A549 (cell line): Measurements from ENCODE around the gene NINL. TPM values are rescaled to one million over a fixed set of nuclear protein-coding genes. Genes with fewer than 3 reads are reported as not detected.

Experiments
- ATAC-seq, 2 experiments: fragments of 200-7000 bp in 1 of 2; fragments of >200 bp in 1 of 2; cut with Nextera tagmentation in 1 of 2; cut with Tn5 transposase in 1 of 2; 3 replicates each; pipeline versions ENCODE4 v1.8.0 to v1.9.1; 2018 to 2020; ENCODE audit warnings: mild to moderate bottlenecking in 1 of 2, moderate library complexity in 1 of 2
- CTCF ChIA-PET: fragments of 300-600 bp; sonication (Branson Sonifier 250); formaldehyde crosslinking; extraction: SDS; loops from one replicate; lab custom pipeline; 2021; ENCODE audit warnings: antibody characterized with exemption, inconsistent platforms; lab: Yijun Ruan, JAX
- POLR2A ChIA-PET: fragments of 350-600 bp; formaldehyde crosslinking; extraction: SDS; loops from one replicate; lab custom pipeline; 2021; ENCODE audit warnings: antibody characterized with exemption, inconsistent platforms; lab: Yijun Ruan, JAX
- DNase-seq, 2 experiments: peaks; one replicate each; pipeline versions ENCODE4 v3.0.0 to v3.0.0-alpha.2; 2011 to 2016; ENCODE audit warnings: low read depth in 1 of 2, low spot score in 1 of 2
- FAIRE-seq: peaks from 2 replicates; lab custom pipeline; 2011; peaks lifted over from hg19 to GRCh38; lab: Jason Lieb, UNC
- H3K27ac ChIP-seq, 2 experiments: fragments of >200 bp; sonication (Bioruptor Twin); formaldehyde crosslinking; 3 replicates each; pipeline ENCODE4 v1.5.1; 2016 to 2017
- H3K4me1 ChIP-seq: fragments of >200 bp; sonication (Bioruptor Twin); formaldehyde crosslinking; 3 replicates; pipeline ENCODE4 v1.6.1; 2016
- H3K4me2 ChIP-seq: fragments of >200 bp; sonication (Bioruptor Twin); formaldehyde crosslinking; 3 replicates; pipeline ENCODE4 v1.6.1; 2016
- H3K4me3 ChIP-seq: fragments of >200 bp; sonication (Bioruptor Twin); formaldehyde crosslinking; 3 replicates; pipeline ENCODE4 v1.5.1; 2016
- H3K9me3 ChIP-seq: fragments of >200 bp; sonication (Bioruptor Twin); formaldehyde crosslinking; 3 replicates; pipeline ENCODE4 v1.6.1; 2016
- BHLHE40 ChIP-seq: IDR thresholded peaks from 2 replicates; pipeline ENCODE4 v1.6.1; 2012; ENCODE audit warnings: low read depth, low read length, inconsistent platforms
- CEBPB ChIP-seq, 2 experiments: fragments of >200 bp in 1 of 2; sonication (Bioruptor Twin) in 1 of 2; formaldehyde crosslinking in 1 of 2; IDR thresholded peaks; 2 replicates each; pipeline ENCODE4 v1.6.1; 2012 to 2016
- CTCF ChIP-seq: fragments of >200 bp; sonication (Bioruptor Twin); formaldehyde crosslinking; IDR thresholded peaks from 3 replicates; pipeline ENCODE4 v1.5.1; 2016
- E2F6 ChIP-seq: IDR thresholded peaks from 2 replicates; pipeline ENCODE4 v1.6.1; 2012; ENCODE audit warnings: low read depth, borderline replicate concordance
- EHMT2 ChIP-seq: fragments of 200-600 bp; sonication (generic); IDR thresholded peaks from 2 replicates; pipeline ENCODE4 v1.6.1; 2016; ENCODE audit warnings: antibody characterized with exemption, low read depth, mild to moderate bottlenecking, moderate library complexity
- ELK1 ChIP-seq: fragments of 150-350 bp; IDR thresholded peaks from 2 replicates; pipeline ENCODE4 v1.6.1; 2014; ENCODE audit warnings: low read depth, mild to moderate bottlenecking, low read length
- EP300 ChIP-seq, 2 experiments: fragments of >200 bp; sonication (Bioruptor Twin); formaldehyde crosslinking; IDR thresholded peaks; 2 replicates in 1 of 2; 3 replicates in 1 of 2; pipeline ENCODE4 v1.6.1; 2016 to 2017
- ESRRA ChIP-seq: fragments of 150-350 bp; IDR thresholded peaks from 2 replicates; pipeline ENCODE4 v1.6.1; 2014; ENCODE audit warnings: mild to moderate bottlenecking, low read length, borderline replicate concordance
- FOSB ChIP-seq: fragments of 250-450 bp; sonication (Bioruptor Pico); IDR thresholded peaks from 2 replicates; pipeline ENCODE4 v1.5.0; 2020; ENCODE audit warnings: mild to moderate bottlenecking, moderate library complexity
- FOSL2 ChIP-seq, 2 experiments: fragments of 450-650 bp in 1 of 2; fragments of >200 bp in 1 of 2; sonication (Bioruptor Twin) in 1 of 2; formaldehyde crosslinking; IDR thresholded peaks; 2 replicates each; pipeline versions ENCODE4 v1.5.0 to v1.6.1; 2016 to 2020; ENCODE audit warnings: mild to moderate bottlenecking in 1 of 2, moderate library complexity in 1 of 2
- GATA3 ChIP-seq: IDR thresholded peaks from 2 replicates; pipeline ENCODE4 v1.6.1; 2012; ENCODE audit warnings: borderline replicate concordance
- HEYL ChIP-seq: fragments of 250-450 bp; sonication (Bioruptor Pico); IDR thresholded peaks from 2 replicates; pipeline ENCODE4 v1.8.0; 2021; ENCODE audit warnings: mild to moderate bottlenecking, moderate library complexity
- HMGXB4 ChIP-seq: fragments of 250-450 bp; sonication (Bioruptor Pico); IDR thresholded peaks from 2 replicates; pipeline ENCODE4 v1.5.0; 2021; ENCODE audit warnings: mild to moderate bottlenecking, moderate library complexity, borderline replicate concordance
- HOXA7 ChIP-seq: fragments of 250-450 bp; sonication (Bioruptor Pico); IDR thresholded peaks from 2 replicates; pipeline ENCODE4 v1.5.0; 2020; ENCODE audit warnings: mild to moderate bottlenecking, moderate library complexity
- HOXB13 ChIP-seq: fragments of 250-450 bp; sonication (Bioruptor Pico); IDR thresholded peaks from 2 replicates; pipeline ENCODE4 v1.5.0; 2020; ENCODE audit warnings: low read depth, mild to moderate bottlenecking, moderate library complexity
- JUN ChIP-seq, 2 experiments: fragments of >200 bp; sonication (Bioruptor Twin); formaldehyde crosslinking; IDR thresholded peaks; 2 replicates in 1 of 2; 3 replicates in 1 of 2; pipeline ENCODE4 v1.6.1; 2016 to 2017
- JUNB ChIP-seq: fragments of >200 bp; sonication (Bioruptor Twin); formaldehyde crosslinking; IDR thresholded peaks from 2 replicates; pipeline ENCODE4 v1.6.1; 2016
- KDM1A ChIP-seq: fragments of 200-600 bp; sonication (generic); IDR thresholded peaks from 2 replicates; pipeline ENCODE4 v1.6.1; 2016; ENCODE audit warnings: low read depth, mild to moderate bottlenecking
- MAFK ChIP-seq: fragments of 450-650 bp; IDR thresholded peaks from 2 replicates; pipeline ENCODE4 v1.6.1; 2014; ENCODE audit not compliant: partially characterized antibody
- NR3C1 ChIP-seq: fragments of >200 bp; sonication (Bioruptor Twin); formaldehyde crosslinking; IDR thresholded peaks from 3 replicates; pipeline ENCODE4 v1.6.1; 2017
- PBX3 ChIP-seq: IDR thresholded peaks from 2 replicates; pipeline ENCODE4 v1.6.1; 2012
- POLR2A ChIP-seq: IDR thresholded peaks from 2 replicates; pipeline ENCODE4 v1.6.1; 2012; ENCODE audit warnings: mild to moderate bottlenecking, low read length
- RAD21 ChIP-seq, 2 experiments: fragments of >200 bp in 1 of 2; sonication (Bioruptor Twin) in 1 of 2; formaldehyde crosslinking in 1 of 2; IDR thresholded peaks in 1 of 2; conservative IDR thresholded peaks in 1 of 2; 2 replicates in 1 of 2; 3 replicates in 1 of 2; pipeline ENCODE4 v1.6.1; 2012 to 2018; ENCODE audit warnings: inconsistent platforms in 1 of 2
- RARB ChIP-seq: fragments of 250-450 bp; sonication (Bioruptor Pico); IDR thresholded peaks from 2 replicates; pipeline ENCODE4 v1.8.0; 2021; ENCODE audit warnings: mild to moderate bottlenecking, moderate library complexity
- RCOR1 ChIP-seq: fragments of 150-350 bp; IDR thresholded peaks from 2 replicates; pipeline ENCODE4 v1.6.1; 2014; ENCODE audit warnings: antibody characterized with exemption, low read length, low read depth
- RFX5 ChIP-seq: fragments of 450-650 bp; IDR thresholded peaks from 2 replicates; pipeline ENCODE4 v1.7.1; 2014; ENCODE audit warnings: antibody characterized with exemption, mild to moderate bottlenecking, moderate library complexity
- USF2 ChIP-seq: fragments of 450-650 bp; IDR thresholded peaks from 2 replicates; pipeline ENCODE4 v1.6.1; 2014; ENCODE audit warnings: antibody characterized with exemption
- ZFP36 ChIP-seq: fragments of 450-650 bp; IDR thresholded peaks from 2 replicates; pipeline ENCODE4 v1.6.1; 2014; ENCODE audit warnings: borderline replicate concordance; ENCODE audit not compliant: partially characterized antibody
- ZNF302 ChIP-seq: fragments of 250-450 bp; sonication (Bioruptor Pico); IDR thresholded peaks from 2 replicates; pipeline ENCODE4 v1.9.0; 2021; ENCODE audit warnings: inconsistent platforms, mild to moderate bottlenecking, moderate library complexity
- WGBS: methylation state at CpG from one replicate; pipeline ENCODE4 v1.1.6; 2017; ENCODE audit errors: missing lambda C conversion rate; 5-methylcytosine and 5-hydroxymethylcytosine counted together
- polyA plus RNA-seq, 4 experiments: library from polyadenylated mRNA; depleted of rRNA in 3 of 4; stranded (reverse); fragments of >200 nt; fragmentation: RNase III in 1 of 4; extraction: RNeasy Plus Mini Kit Qiagen cat#74134 plus additional on column Dnase treatment in 1 of 4; gene quantifications; 2 replicates in 3 of 4; 3 replicates in 1 of 4; pipeline ENCODE4 v1.2.3, GENCODE V29; 2011 to 2017

Gene NINL
- polyA plus RNA-seq, 2 of the 4 experiments (the other 2 are of a cell fraction), result 20.2 to 22.4 TPM

- DNase-seq, result no peak
- CTCF ChIA-PET, result interaction anchor here (0.9 kb wide), 1 partner anchor 9 kb away, joined by 3 read pairs; no protein-coding TSS in a partner anchor
- ATAC-seq, result no peak
- H3K4me3 ChIP-seq, result no peak overlapping the region
- no peak for TF ChIP-seq KDM1A
- no peak for TF ChIP-seq MAFK
- no peak for TF ChIP-seq HEYL
- TF ChIP-seq PBX3, result no peak
- no peak for TF ChIP-seq FOSB (CRISPR knock-in tag)
- no peak for TF ChIP-seq RARB (CRISPR knock-in tag)
- TF ChIP-seq RCOR1, result no peak
- no peak for TF ChIP-seq EHMT2
- no peak for TF ChIP-seq FOSL2 (IDR thresholded peaks at IDR 0.05)
- TF ChIP-seq FOSL2 (CRISPR knock-in tag; IDR thresholded peaks at IDR 0.05), result no peak
- no peak for TF ChIP-seq HMGXB4 (CRISPR knock-in tag)
- no peak for TF ChIP-seq ZNF302 (CRISPR knock-in tag)
- TF ChIP-seq NR3C1, result no peak
- TF ChIP-seq RFX5, result no peak
- TF ChIP-seq ESRRA, result no peak
- TF ChIP-seq HOXB13 (CRISPR knock-in tag), result no peak
- TF ChIP-seq CTCF, result no peak
- TF ChIP-seq, all 56 proteins: peak for 0
- Histone ChIP-seq H3K4me1 (peaks cover 14% of the 10 kb centered on the region; the same call in 2 of the 3 replicates), H3K9me3 (no peaks in the 10 kb centered on the region), H3K4me2 (no peak overlapping the region), H3K27ac (no peak overlapping the region)
- POLR2A ChIA-PET, result no interaction called here
- no peak for FAIRE-seq
- 95% methylated on average over 6 of the region's 6 CpGs for WGBS
Observed at GRCh38 chr20:25535762-25536161, 49.6 kb downstream of the NINL start.

- no peak overlapping the region for H3K4me3 ChIP-seq
- peak; percentile 23 for FAIRE-seq
- H3K27ac ChIP-seq, result no peak overlapping the region
- no peak for DNase-seq
- H3K4me2 ChIP-seq, result no peak overlapping the region
- ChIA-PET POLR2A (no interaction called here), CTCF (no interaction called here)
- no peak for ATAC-seq
- no peaks in the 10 kb centered on the region for H3K9me3 ChIP-seq
- WGBS, result 95% methylated on average over 7 of the region's 7 CpGs
- H3K4me1 ChIP-seq, result 0 out of 3 replicates have a peak, but pooled peaks cover 6% of the 10 kb centered on the region
- TF ChIP-seq HEYL (no peak), HOXA7 (no peak), GATA3 (no peak), POLR2A (no peak), USF2 (no peak), FOSL2 (IDR thresholded peaks at IDR 0.05) (no peak), FOSL2 (CRISPR knock-in tag; IDR thresholded peaks at IDR 0.05) (no peak), EHMT2 (no peak), EP300 (IDR thresholded peaks at IDR 0.05) (no peak), JUN (IDR thresholded peaks at IDR 0.05) (no peak), CEBPB (IDR thresholded peaks at IDR 0.05) (no peak), RAD21 (conservative IDR thresholded peaks at IDR 0.05 in 1 of 2, IDR thresholded peaks at IDR 0.05 in 1 of 2) (no peak), NR3C1 (no peak), ZFP36 (no peak), JUNB (no peak), BHLHE40 (no peak), E2F6 (no peak), ELK1 (no peak)
Observed at GRCh38 chr20:25534845-25535244, 50.5 kb downstream of the NINL start.
